Stimulated activated CD8-positive, alpha-beta memory T cell treated with anti-CD3 and anti-CD28 coated beads, Interleukin-4, amount 100 ng/mL, for 48 hours (primary cell): ENCODE data around the gene DNAI1.
"Not testable (repeated sequence)": the region's sequence is repeated elsewhere in the genome, so short reads cannot be mapped to it uniquely, and the experiment has no call there.

Source experiments
- DNase-seq: peaks from one replicate; pipeline ENCODE4 v3.0.0-alpha.2; 2020

DNAI1 gene

DNA sequence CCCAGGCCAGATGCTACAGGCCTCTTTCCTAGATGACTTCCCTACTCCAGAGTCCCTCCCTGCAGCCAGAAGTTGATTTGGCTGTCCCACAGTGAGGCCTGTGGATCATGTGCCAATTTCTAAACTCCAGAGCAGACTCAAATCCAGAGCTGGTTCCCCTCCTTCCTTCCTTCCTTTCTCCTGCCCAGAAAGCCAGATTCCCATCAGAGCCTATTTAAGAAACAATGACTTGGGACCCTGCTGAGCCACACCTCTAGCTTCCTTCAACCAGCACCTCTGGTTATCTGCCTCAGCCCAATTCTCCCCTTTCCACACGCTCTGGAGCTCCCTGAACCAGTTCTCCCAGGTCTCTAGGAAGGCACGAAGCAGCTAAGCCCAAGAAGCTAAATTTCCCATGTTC is 7.5 kb upstream of the DNAI1 start:
- DNase-seq = no peak

DNA sequence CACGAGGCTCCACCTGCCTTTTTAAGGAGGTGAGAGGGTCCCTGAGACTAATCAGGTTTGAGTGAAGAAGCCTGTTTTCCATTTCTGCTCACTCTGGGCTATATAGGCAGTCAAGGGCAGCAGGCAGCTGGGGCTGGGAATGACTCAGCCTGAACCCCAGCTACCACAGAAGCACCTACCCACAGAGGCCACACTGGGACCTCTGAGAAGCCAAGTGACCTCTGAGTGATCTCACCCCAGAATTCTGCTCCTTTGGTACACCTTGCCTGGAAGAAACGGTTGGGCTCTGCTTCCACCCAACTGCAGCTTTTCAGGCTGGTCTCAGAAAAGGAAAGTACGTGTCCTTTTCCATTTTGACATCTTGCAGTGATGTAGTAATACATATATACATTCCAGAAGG is 7.1 kb upstream of the DNAI1 start:
- peak; percentile 54 for DNase-seq

DNA sequence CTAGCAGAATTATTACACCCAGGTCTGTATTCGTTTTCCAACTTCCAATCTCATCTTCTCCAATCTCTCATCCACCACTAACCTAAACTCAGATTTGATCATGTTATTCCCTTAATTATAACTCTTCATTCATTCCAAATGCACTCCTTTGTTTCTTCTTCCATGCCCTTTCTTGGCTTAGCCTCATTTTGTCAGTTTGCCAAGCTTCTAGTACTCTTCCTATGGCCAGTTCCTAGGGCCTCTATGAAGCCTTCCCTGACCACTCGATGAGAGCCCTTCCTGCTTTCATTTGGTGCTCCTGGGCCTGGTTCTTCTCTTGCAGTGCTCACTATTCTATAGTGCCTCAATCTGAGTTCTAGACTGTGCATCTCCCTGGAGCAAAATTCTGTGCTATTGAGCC is 6.0 kb upstream of the DNAI1 start:
- no peak for DNase-seq

DNA sequence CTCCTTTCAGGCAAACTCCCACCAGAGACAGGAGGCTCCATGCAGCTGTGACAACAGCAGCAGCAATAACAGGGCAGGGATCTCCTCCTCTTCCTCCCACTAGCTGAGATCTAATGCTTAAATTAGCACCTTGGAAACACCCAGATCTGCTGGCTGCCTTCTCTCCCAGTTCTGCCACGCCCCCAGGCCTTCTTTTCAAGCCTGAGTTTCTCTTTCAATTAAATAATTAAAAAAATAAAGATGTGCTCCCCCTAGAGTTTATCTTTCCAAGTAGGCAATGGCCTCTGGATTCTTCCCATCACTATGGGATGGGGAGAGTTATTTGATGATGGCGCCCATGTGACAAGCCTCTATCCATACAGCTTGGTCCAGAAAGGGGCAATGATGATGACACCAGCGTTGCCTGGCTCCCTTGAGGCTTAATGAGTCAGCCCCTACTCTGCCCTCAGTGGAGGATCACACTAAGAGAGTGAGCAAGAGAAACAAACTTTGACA is 4.0 kb upstream of the DNAI1 start:
- DNase-seq = peak; percentile 59

DNA sequence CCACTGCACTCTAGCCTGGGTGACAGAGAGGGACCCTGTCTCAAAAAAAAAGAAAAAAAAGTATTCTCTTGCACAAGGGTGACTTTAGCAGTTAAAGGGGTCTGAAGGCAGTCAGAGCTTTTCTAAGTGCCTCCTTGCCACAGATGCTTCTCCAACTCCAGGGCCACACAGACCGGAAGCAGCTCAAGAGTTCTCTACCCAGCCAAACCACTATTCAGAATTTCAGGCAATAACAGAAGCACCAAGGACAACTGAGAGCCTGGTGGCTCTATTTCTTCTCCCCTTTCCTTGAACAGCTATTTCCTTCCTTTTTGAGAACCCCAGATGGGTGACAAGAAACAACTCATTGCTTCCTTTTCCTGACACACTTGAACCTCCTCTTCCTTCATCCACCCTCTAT is 2.5 kb upstream of the DNAI1 start:
- DNase-seq = no peak

DNA sequence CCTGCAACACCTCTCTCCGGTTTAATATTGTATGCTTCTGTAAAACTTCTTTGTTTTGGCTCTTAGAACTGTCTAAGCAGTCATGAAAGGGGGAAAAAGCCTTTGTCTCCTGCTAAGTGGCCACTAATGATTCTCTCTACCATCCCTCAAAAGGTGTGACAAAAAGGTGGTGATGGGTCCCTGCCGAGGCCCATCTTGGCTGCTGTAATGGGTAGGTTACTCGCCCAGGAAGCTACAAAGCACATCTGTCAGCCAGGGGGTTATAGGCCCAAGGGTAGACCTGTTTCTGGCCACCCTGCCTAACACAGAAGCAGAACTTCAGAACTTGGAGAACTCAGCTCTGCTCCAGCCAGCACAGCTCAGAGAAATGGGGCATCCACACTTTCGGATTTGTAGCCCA is 1.9 kb upstream of the DNAI1 start:
- no peak for DNase-seq

DNA sequence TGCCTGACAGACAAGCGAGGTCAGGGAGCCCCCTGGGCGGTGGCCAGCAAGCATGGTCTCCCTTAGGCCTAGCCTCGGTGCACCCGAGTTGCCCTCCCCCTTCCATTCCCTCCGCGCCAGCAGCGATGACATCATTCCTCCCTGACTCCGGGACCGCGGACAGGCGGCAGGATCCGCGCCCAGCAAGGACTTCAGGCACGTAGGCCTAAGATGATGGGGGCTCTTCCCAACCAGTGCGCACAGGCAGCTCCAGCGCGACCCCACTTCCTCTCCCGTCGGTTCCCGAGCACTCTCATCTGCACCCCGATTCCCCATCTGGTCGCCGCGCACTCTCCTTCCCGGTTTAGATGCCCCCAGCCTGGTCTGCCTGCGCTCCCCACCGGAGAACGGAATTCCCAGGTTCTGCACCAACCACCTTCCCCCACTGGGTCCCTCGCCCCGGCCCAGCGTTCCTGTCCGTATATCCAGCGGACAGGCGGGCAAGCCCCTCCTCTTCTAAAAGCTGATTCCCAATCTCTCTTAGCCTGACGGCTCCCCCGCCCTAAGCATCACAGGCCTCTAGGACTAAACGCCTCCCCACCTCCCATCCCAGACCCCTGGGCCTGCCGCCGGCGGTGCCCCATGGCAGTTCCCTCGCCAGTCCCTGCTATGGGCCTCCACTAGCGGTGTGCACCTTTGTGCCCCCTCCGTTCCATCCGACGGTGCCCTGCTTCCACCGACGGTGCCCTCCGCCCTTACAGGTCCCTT is 1.2 kb upstream of the DNAI1 start:
- no peak for DNase-seq

DNA sequence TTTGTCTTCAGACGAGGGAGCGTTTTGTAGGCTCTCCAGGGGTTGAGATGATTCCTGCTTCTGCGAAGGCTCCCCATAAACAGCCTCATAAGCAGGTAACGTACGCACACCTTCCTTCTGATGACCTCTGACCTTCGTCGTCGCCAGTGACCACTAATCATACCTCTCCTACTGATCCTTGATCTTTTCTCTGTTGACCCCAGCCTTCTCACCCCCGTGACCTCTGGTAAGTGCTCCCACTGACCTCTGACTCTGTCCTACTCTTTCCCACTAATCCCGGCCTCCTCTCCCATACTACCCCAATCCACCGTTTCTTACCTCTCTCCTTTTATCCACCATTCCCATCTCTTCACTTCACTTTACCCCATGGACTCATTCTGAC is 345 bp downstream of the DNAI1 start:
- DNase-seq = no peak

DNA sequence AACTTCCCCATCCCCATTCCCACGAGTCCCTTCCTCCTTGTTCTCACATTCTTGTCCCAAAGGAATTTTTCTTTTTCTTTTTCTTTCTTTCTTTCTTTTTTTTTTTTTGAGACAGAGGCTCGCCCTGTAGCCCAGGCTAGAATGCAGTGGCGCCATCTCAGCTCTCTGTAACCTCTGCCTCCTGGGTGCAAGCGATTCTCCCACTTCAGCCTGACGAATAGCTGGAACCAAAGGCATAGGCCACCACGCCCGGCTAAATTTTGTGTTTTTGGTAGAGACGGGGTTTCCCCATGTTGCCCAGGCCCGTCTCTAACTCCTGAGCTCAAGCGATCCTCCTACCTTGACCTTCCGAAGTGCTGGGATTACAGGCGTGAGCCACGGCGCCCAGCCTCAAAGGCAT is 751 bp downstream of the DNAI1 start:
- DNase-seq = no peak

DNA sequence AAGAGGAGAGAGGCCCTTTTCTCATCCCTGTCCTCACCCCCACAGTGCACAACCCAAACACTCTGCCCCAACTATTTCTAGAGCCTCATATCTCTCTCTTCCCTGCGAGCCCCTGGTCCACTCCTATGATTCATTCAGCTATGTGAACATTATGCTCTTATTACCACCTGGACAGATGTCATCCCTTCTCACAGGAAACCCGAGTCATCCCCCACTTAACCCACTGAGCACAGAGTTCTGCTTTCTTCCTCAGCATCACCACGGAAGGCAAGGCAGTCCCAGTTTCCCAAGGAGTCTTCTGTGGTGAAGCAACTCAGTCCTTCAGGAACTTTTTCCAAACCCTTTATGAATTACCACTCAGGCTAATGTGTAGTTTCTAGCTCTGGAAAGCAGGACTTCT is 1.3 kb downstream of the DNAI1 start:
- DNase-seq = no peak

DNA sequence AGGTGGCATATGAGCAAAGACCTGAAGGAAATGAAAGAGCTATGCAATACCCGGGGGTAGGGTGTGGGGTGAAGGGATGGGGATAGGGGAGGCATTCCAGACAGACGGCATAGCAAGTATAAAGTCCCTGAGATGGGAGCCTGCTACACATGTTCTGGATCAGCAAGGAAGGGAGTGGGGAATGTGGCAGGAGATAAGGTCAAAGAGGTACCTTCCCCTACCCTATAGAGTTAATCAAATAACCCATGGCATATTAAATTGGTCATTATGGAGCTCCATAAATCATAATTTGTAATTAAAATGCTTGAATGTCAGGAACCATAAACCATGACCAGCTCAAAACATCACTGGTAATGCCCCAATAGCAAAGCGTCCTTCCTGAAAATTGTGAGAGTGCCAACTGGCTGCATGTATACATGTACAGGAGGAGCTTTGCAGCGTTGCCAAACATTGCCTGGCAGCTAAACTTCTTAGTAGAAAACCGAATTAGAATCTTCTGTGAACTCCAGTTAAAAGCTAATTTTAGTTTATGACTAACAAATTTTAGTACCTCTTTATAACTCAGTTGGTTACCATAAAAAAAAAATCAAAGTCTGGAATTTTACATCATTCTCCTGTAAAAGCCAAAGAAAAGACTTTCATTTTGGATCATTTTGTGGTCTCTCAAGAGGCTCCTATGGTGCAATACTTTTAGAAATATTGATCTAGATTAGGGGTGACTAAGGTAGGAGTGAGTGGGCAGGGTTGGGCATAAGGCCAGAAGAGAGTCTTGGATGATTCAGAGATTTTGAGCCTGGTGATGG is 4.7 kb downstream of the DNAI1 start:
- DNase-seq = peak; percentile 84

DNA sequence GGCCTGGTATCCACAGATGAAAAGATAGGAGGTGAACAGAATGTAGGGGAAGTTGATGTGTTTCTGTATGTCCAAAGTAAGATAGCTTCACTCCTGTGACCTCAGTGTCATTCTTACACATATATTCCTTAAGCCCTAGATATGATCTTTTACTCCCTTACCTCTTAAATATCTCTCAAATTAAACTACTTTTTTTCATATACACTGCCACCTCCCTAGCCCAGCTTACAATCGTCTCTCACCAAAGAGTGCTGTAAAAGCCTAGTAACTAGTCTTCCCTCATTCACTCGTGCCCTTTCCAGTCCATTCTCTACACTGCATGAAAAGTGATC is 5.3 kb downstream of the DNAI1 start:
- no peak for DNase-seq

DNA sequence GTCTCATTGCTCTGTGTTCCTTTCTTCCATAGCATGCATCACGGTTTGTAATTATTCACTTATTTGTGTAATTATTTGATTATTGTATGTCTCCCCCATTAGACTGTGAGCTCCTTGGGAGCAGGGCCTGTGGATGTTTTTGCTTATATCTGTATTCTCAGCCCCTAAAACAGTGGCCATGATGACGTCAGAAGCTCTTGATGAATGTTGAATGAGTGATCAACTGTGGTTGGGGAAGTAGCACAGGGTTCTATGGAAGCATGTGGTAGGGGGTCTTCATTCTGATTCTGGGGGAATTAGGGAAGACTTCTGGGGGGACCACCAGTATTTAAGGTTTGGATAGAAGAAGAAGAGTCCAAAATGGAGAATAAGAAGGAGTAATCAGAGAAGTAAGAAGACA is 6.0 kb downstream of the DNAI1 start:
- DNase-seq = no peak

DNA sequence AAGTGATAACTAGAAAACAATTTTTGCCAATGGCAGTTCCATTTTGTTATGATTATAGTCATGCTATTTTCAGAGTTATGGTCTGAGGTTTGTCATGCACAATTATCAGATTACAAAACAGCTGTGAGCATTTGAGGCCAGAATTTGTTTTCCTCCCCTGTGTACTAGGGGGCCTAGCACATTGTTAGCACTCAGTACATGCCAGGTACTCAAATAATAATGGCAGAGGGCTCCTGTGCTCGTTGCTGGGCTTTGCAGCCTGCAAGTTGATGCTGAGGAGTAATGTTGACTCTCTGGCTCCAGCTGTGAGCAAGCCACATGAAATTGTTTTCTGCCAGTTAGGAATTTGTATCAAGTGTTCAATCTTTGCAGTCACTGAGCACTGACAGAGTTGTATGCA is 6.9 kb downstream of the DNAI1 start:
- no peak for DNase-seq

DNA sequence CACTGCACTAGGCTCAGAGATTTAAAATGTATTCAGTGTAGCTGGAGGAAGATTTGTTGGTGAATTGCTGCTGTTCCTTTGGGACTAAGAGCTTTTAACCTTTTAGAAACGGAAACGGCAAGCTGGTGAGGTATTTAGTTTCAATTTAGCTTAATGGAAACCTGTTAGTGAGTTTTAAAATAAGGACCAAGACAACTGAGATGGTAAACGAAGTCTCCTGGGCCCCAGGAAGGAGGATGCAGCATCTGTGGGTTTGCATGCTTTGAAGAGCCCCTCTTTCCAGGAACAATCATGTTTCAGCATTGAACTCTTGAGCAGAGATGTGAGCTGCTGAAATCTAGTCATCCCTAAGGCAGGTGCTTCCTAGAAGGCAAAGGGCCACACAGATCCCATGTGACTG is 16.5 kb downstream of the DNAI1 start:
- DNase-seq = no peak

DNA sequence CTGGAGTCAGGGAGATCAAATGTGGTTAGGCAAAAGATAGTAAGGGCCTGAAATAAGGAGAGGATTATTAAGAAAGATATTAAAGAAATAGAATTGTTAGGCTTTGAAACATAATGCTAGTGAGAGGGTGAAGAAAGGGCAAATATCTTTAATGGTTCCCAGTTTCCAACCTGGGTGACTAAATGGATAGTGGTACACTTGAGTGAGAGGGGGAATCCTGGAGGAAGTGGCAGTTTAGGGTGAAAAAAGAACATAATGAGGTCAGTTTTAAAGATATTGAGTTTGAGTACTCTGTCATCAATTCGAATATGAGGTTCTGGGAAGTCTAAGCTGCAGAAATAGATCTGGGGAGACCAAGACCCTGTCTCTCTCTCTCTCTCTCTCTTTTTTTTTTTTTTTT is 18.9 kb downstream of the DNAI1 start:
- DNase-seq = no peak

DNA sequence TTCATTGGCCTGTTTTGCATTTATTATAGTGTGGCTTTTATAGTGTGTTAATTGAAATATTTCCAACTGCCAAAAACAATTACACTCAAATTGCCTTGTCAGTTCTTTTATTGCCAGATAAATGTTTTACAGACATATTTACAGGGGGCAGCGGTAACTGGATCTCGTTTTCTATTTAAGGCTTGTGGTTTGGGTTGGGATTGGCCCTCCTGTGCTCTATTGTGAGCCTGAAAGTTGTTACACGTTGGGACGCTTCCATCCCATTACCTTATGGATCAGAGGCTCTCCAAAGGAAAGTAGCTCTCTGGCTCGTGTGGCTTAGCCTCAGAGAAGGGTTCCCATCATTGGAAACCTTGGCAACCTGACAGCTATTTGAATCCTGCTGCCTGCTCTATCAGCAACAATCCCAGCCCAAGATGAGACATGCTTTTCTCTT is 20.8 kb downstream of the DNAI1 start:
- DNase-seq = no peak

DNA sequence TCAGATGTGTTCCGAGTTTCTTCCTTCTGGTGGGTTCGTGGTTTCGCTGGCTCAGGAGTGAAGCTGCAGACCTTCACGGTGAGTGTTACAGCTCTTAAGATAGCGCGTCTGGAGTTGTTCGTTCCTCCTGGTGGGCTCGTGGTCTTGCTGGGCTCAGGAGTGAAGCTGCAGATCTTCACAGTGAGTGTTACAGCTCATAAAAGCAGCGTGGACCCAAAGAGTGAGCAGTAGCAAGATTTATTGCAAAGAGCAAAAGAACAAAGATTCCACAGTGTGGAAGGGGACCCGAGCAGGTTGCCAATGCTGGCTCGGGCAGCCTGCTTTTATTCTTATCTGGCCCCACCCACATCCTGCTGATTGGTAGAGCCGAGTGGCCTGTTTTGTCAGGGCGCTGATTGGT is 23.0 kb downstream of the DNAI1 start:
- DNase-seq = not testable (repeated sequence)

DNA sequence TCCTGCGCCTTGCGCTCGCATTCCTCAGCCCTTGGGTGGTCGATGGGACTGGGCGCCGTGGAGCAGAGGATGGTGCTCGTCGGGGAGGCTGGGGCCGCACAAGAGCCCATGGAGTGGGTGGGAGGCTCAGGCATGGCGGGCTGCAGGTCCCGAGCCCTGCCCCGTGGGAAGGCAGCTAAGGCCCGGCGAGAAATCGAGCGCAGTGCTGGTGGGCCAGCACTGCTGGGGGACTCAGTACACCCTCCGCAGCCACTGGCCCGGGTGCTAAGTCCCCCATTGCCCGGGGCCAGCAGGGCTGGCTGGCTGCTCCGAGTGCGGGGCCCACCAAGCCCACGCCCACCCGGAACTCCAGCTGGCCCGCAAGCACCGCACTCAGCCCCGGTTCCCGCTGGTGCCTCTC is 24.1 kb downstream of the DNAI1 start:
- DNase-seq = not testable (repeated sequence)

DNA sequence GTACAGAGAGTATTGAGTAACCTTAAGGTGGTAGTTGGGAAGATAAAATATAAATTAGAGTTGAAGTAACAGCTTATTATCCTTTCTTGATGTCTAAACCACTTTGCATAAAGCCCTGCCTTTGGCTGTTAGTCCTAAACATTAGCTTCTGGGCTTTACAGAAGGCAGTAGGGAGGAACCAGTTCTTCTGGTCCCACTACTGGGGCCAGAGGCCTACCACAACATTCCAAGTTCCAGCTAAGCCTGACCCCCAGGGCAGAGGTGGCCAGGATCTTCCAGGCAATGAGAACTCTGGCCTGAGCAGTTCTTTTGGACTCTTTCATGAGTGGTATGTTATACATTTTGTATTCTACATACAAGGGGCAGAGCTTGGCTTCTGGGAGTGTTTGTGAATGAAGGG is 26.1 kb downstream of the DNAI1 start:
- no peak for DNase-seq

DNA sequence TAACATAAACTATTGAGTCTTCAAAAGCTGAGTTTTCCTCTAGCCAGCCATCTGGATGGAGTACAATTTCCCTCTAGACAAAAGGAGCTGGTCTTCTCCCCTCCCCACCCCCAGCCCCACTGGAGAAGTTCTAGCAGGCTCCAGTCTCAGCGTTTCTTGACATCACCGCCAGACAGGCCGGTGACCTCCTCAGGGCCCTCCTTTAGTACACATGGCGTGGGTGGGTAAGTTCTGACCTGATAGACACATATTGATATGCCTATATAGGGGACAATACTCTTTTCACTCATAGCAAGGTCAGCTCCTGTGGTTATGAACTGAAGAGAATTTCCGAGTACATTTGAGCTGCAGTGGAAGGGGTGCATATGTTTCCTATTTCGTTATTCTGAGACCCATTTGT is 27.2 kb downstream of the DNAI1 start:
- DNase-seq = no peak

DNA sequence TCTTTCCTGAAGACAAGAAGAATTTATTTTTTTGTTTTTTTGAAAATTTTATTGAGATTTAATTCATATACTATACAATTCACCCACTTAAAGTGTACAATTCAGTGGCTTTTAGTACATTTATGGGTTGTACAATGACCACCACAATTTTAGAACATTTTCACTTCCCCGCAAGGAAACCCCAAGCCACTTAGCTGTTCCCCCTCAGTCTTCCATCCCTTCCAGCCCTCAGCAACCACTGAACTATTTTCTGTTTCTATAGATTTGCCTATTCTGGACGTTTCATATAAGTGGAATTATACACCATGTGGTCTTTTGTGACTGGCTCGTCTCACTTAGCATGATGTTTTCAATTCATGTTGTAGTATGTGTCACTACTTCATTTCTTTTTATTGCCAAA is 28.0 kb downstream of the DNAI1 start:
- no peak for DNase-seq

DNA sequence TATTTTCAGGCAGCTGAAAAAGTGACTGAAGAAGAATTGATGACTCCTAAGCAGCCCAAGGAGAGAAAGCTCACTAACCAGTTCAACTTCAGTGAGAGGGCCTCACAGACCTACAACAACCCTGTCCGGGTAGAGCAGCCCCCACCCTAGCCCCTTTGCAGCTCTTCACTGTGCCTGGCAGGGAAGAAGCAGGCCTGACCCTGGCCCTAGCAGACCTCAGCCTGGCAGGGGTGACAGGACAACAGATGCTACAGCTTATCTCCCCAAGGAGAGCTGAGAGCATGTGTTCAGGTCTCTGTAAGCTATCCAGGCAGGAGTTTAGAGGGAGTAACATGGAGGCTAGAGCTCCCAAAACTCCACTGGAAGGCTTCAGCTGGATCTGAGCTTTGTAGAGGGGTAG is 31.8 kb downstream of the DNAI1 start:
- no peak for DNase-seq

DNA sequence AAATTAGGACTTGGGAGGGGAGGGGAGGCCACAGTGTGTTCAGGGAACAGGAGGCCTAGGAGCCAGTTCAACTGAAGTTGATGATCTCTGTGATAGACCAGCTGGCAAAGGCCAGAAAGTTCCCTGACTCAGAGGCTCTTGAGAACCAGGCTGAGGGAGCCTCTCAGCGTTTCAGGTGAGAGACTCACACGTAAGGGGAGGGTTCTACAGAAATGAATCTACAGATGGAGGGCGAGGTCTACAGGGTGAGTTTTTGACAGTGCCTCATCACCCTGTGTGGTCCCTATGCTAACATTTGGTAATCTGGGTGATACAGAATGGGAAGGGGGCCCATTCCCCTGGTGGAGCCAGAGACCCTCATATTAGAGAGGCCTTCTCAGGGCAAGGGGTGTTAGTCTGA is 32.2 kb downstream of the DNAI1 start:
- DNase-seq = no peak

DNA sequence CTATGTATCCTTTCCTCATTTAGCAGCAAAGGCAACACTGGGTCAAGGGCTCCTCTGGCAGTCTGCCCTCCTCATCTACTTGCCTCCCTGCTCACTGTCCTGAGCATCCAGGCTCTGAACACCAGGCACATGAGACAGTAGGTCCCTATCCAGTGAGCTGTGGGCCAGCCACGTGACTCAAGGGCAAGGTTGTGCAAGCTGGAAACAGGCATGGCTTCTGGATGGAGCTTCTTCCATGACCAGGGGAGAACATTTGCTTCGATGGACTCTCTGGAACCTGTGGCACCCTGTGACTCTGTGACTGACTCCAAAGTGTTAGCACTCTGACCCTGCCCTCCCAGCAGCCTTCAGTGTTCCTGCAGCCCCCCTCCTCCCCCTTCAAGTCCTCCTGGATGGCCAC is 33.0 kb downstream of the DNAI1 start:
- DNase-seq = no peak
